GM19099 (cell line): ENCODE results near the gene CCNE1.

Experiments used
- POLR2A ChIP-seq: IDR thresholded peaks from 3 replicates; pipeline ENCODE4 v1.6.1; 2011; ENCODE audit warnings: low read depth; ENCODE audit not compliant: insufficient read length; ENCODE audit errors: extremely low read depth

Gene CCNE1

GRCh38 chr19:29823581-29824330 is 12.0 kb downstream of the CCNE1 start:
- TF ChIP-seq POLR2A: no peak

- TF ChIP-seq POLR2A: no peak
These were observed 19.3 kb downstream of the CCNE1 start for GRCh38 chr19:29831041-29831548.

GRCh38 chr19:29831686-29832085 is 19.9 kb downstream of the CCNE1 start:
- TF ChIP-seq POLR2A: no peak

GRCh38 chr19:29832801-29833200 is 21.0 kb downstream of the CCNE1 start:
- TF ChIP-seq POLR2A: no peak

- TF ChIP-seq POLR2A: no peak
These were observed 21.9 kb downstream of the CCNE1 start for GRCh38 chr19:29833614-29834261.

- no peak for TF ChIP-seq POLR2A
These were observed 23.4 kb downstream of the CCNE1 start for GRCh38 chr19:29834991-29835846.

- no peak for TF ChIP-seq POLR2A
These were observed 24.6 kb downstream of the CCNE1 start for GRCh38 chr19:29836409-29836825.

- TF ChIP-seq POLR2A: no peak
These were observed 25.7 kb downstream of the CCNE1 start for GRCh38 chr19:29837448-29837981.

GRCh38 chr19:29837996-29838395 is 26.2 kb downstream of the CCNE1 start:
- no peak for TF ChIP-seq POLR2A

- no peak for TF ChIP-seq POLR2A
These were observed 28.5 kb downstream of the CCNE1 start for GRCh38 chr19:29840066-29840950.

GRCh38 chr19:29841209-29841558 is 29.4 kb downstream of the CCNE1 start:
- no peak for TF ChIP-seq POLR2A

GRCh38 chr19:29841559-29842367 is 30.0 kb downstream of the CCNE1 start:
- TF ChIP-seq POLR2A: no peak

- TF ChIP-seq POLR2A: no peak
These were observed 30.8 kb downstream of the CCNE1 start for GRCh38 chr19:29842471-29843179.
